ENCODE results near the gene EMC9.

DNA sequence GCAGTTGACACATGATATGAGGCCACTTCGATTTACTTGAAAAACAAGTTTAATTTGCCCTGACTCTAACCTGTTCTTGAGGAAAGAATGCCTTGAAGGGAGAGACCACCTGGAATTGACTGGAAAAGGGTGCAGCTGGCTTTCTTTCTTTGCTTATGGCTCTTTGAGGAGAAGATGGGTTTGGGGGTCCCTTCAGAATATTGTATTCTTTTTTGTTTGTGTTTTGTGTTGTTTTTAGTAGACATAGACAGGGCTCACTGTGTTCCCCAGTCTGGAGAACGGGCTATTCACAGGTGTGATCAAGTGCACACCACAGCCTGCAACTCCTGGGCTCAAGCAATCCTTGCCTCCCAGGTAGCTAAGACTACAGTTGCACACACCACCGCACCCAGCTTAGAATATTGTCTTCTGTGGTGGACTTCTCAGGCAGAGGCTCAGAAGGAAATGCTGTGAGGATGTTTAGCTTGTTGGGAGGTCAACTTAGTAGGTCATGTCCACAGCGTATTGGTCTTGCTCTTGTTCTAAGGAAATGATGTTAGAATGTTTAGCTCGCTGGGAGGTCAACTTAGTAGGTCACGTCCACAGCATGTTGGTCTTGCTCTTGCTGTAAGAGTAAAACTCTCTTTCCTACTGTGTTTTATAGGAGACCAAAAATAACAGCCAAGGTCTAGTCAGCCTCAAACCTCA lies 25.1 kb downstream of the EMC9 start:
- no peak for TF ChIP-seq EZH2phosphoT487 (IDR thresholded peaks at IDR 0.05; ENCODE audit: borderline replicate concordance)
- no peak for TF ChIP-seq CTCF (conservative IDR thresholded peaks at IDR 0.05; ENCODE audit: low read length)
